ENCODE results near the gene TREML2. TPM values are rescaled to one million over a fixed set of nuclear protein-coding genes. Genes with fewer than 3 reads are reported as not detected.
"Not testable (repeated sequence)": the region's sequence is repeated elsewhere in the genome, so short reads cannot be mapped to it uniquely, and the experiment has no call there.

Gene TREML2, protein sequence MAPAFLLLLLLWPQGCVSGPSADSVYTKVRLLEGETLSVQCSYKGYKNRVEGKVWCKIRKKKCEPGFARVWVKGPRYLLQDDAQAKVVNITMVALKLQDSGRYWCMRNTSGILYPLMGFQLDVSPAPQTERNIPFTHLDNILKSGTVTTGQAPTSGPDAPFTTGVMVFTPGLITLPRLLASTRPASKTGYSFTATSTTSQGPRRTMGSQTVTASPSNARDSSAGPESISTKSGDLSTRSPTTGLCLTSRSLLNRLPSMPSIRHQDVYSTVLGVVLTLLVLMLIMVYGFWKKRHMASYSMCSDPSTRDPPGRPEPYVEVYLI
- total RNA-seq, result not detected in 2 replicates
- long read RNA-seq, result 0 reads

DNA sequence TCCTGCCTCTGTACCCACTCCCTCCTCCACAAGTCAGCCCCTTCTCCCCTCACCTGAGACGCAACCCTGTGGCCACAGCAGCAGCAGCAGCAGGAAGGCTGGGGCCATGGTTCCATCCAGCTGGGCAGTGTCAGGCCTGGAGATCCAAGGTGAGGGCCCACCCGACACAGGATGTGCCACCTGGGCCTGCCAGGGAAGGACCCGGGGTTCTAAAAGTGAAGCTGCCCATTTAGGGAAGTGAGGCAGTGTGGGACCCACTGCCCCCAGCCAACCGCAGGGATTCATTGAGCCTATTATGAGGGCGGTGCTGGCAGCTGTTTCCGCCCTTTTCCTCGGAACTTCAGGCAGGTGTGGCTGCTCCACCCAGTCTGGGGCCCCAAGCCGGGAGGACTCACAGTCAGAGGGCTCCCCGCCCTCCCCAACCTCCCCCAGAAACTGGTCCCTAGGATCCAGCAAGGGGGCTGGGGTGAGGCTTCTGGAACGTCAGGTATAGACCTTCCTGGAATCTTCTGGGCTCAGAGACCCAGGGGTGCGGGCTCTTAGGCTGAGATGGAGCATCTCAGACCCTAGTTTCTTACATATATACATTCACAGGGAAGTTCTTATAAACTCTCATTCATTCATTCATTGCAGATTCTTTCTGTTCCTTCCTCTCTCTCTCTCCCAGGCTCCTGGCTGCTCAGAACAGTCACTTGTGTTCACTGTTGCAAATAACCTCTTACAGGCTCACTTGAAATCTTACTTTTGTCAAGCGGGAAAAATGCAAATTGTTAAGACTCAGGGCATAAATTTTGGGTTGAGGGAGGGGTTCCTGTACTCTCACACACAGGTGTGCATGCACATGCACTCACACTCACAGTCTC is at the start of gene TREML2:
Gene TREML2, minus strand, starts transcription at position 249 of the 863 bp plus-strand sequence. Its CDS starts 141 bp downstream, at position 108.
- no peak within 1 kb of the TSS for H3K27ac Mint-ChIP-seq (ENCODE audit: unreplicated experiment)
- no peak within 1 kb of the TSS for H3K4me3 Mint-ChIP-seq
- TF ChIP-seq, protein P1, sequence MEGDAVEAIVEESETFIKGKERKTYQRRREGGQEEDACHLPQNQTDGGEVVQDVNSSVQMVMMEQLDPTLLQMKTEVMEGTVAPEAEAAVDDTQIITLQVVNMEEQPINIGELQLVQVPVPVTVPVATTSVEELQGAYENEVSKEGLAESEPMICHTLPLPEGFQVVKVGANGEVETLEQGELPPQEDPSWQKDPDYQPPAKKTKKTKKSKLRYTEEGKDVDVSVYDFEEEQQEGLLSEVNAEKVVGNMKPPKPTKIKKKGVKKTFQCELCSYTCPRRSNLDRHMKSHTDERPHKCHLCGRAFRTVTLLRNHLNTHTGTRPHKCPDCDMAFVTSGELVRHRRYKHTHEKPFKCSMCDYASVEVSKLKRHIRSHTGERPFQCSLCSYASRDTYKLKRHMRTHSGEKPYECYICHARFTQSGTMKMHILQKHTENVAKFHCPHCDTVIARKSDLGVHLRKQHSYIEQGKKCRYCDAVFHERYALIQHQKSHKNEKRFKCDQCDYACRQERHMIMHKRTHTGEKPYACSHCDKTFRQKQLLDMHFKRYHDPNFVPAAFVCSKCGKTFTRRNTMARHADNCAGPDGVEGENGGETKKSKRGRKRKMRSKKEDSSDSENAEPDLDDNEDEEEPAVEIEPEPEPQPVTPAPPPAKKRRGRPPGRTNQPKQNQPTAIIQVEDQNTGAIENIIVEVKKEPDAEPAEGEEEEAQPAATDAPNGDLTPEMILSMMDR (conservative IDR thresholded peaks at IDR 0.05), result no peak
- no peaks in the 10 kb centered on the region for H3K36me3 Mint-ChIP-seq (ENCODE audit: low read depth)
- no peaks in the 10 kb centered on the region for H3K4me1 Mint-ChIP-seq
- no peak for DNase-seq (ENCODE audit: low read depth, low spot score)
- H3K9me3 Mint-ChIP-seq, result no peaks in the 10 kb centered on the region
- H3K27me3 Mint-ChIP-seq (ENCODE audit: low read depth), result peaks cover 16% of the 10 kb centered on the region

DNA sequence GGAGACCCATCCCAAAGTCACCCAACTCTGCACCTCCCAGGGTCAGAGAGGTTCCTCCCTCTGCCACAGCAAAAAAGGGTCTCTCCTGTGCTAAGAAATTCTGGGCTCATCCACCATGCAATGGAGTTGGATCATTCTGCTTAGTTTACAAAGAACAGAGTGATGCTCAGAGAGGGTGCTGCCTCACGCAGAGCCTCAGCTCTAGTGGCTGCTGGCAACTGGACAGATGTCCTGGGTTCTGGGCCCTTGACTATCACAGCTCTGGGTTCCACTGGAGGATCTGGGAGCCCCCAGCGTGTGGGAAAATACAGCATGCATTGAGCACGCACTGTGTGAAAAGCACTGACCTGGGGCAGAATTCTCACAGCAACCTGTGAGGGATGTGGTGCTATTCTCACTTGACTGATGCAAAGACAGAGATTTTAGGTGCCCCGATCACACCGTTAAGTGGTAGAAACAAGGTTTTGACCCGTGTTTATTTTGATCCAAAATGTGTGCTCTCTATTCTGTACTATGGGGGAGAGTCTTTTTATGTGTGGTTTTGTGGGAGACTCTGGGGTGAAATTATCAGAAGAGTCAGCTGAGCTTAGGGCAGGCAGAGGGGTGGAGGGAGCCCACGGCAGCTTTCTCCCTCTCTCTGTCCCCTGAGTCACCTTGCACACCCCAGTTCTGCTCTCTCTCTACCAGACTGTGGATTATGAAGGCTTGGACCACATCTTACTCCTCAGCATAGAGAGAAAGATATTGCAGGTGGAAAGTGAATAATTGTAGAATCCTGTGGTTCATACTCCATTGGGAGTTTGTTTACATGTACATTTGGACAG is 47.1 kb upstream of the TREML2 start:
- peaks cover 47% of the 10 kb centered on the region for H3K27me3 Mint-ChIP-seq (ENCODE audit: low read depth)

DNA sequence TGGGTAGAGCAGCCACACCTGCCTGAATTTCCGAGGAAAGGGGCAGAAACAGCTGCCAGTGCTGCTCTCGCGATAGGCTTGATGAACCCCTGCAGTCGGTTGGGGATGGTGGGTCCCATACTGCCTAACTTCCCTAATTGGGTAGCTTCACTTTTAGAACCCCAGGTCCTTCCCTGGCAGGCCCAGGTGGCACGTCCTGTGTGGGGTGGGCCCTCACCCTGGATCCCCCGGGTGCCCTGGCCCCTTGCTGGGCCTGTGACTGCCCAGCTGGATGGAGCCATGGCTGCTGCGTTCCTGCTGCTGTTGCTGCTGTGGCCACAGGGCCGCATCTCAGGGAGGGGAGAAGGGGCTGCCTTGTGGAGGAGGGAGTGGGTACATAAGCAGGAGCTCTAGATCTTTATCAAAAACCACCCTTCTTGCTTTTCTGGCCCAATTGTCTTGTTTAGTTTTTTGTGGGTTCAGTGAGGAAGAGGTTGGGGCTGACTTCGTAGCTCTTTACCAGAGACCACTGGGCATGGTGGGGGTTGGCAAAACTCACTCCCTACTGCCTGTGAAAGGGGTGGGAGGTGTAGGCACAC is 46.4 kb upstream of the TREML2 start:
- Mint-ChIP-seq H3K27me3 (ENCODE audit: low read depth) (peaks cover 49% of the 10 kb centered on the region), H3K9me3 (peaks cover 6% of the 10 kb centered on the region), H3K27ac (ENCODE audit: unreplicated experiment) (no peak overlapping the region), H3K4me3 (no peak overlapping the region), H3K4me1 (no peaks in the 10 kb centered on the region), H3K36me3 (ENCODE audit: low read depth) (no peaks in the 10 kb centered on the region)
- TF ChIP-seq, protein P1 (conservative IDR thresholded peaks at IDR 0.05), result no peak
- no peak for DNase-seq (ENCODE audit: low read depth, low spot score)

More for the DNA sequence above, 47.1 kb upstream of the TREML2 start:
- no peak for DNase-seq (ENCODE audit: low read depth, low spot score)
- TF ChIP-seq, protein P1 (conservative IDR thresholded peaks at IDR 0.05), result no peak
- Mint-ChIP-seq H3K9me3 (peaks cover 7% of the 10 kb centered on the region), H3K4me1 (no peaks in the 10 kb centered on the region), H3K27ac (ENCODE audit: unreplicated experiment) (no peak overlapping the region), H3K4me3 (no peak overlapping the region), H3K36me3 (ENCODE audit: low read depth) (no peaks in the 10 kb centered on the region)

DNA sequence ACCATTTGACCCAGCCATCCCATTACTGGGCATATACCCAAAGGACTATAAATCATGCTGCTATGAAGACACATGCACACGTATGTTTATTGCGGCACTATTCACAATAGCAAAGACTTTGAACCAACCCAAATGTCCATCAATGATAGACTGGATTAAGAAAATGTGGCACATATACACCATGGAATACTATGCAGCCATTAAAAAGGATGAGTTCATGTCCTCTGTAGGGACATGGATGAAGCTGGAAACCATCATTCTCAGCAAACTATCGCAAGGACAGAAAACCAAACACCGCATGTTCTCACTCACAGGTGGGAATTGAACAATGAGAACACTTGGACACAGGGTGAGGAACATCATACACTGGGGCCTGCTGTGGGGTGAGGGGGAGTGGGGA is 45.6 kb upstream of the TREML2 start:
- H3K27ac Mint-ChIP-seq (ENCODE audit: unreplicated experiment); DNase-seq (ENCODE audit: low read depth, low spot score); H3K9me3 Mint-ChIP-seq; H3K36me3 Mint-ChIP-seq (ENCODE audit: low read depth); H3K4me3 Mint-ChIP-seq; H3K4me1 Mint-ChIP-seq: not testable (repeated sequence)
- peaks cover 51% of the 10 kb centered on the region for H3K27me3 Mint-ChIP-seq (ENCODE audit: low read depth)

DNA sequence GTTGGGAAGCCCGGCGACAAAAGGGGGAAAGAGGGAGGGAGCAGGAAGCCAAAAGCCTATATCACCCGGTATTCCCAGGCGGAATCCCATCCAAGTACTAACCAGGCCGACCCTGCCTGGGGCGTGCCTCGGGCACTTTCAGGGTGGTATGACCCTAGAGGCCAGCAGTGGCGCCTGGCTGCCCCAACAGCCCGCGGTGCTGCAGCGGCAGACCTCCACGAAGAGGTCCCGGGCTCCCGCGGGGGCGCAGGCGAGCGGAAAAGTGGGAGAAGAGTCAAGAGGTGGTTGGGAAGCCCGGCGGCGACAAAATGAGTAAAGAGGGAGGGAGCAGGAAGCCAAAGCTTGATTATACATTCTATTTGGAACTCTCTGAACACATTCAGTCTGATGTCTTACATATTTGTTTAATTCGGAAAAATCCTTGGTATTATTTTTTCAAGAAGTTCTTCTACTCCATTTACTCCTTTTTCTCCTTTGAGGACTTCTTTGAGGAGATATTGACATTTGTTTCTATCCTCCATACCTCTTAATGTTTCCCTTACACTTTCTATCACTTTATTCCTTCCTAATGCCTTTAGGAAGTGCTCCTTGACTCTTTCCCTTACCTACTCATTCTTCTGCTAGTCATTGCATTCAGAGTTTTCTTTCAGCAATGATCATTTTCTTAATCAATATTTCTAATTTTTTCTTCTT is 38.7 kb upstream of the TREML2 start:
- no peaks in the 10 kb centered on the region for H3K4me1 Mint-ChIP-seq
- TF ChIP-seq, protein P1 (conservative IDR thresholded peaks at IDR 0.05), result no peak
- no peak overlapping the region for H3K4me3 Mint-ChIP-seq
- no peak overlapping the region for H3K27ac Mint-ChIP-seq (ENCODE audit: unreplicated experiment)
- no peak for DNase-seq (ENCODE audit: low read depth, low spot score)
- H3K27me3 Mint-ChIP-seq (ENCODE audit: low read depth), result peaks cover 89% of the 10 kb centered on the region
- H3K36me3 Mint-ChIP-seq (ENCODE audit: low read depth), result no peaks in the 10 kb centered on the region
- no peaks in the 10 kb centered on the region for H3K9me3 Mint-ChIP-seq
